ENCODE data around the gene HCN4. TPM values are rescaled to one million over a fixed set of nuclear protein-coding genes. Genes with fewer than 3 reads are reported as not detected.

HCN4 gene
- total RNA-seq, 1 experiment from 2014 or later = 0.29 TPM

- Mint-ChIP-seq H3K27ac (ENCODE audit: unreplicated experiment) (no peak overlapping the region), H3K27me3 (ENCODE audit: insufficient read depth, unreplicated experiment) (peaks cover 24% of the 10 kb centered on the region), H3K36me3 (ENCODE audit: insufficient read depth, unreplicated experiment) (no peaks in the 10 kb centered on the region), H3K4me3 (ENCODE audit: unreplicated experiment) (no peak overlapping the region), H3K4me1 (ENCODE audit: low read depth, unreplicated experiment) (no peaks in the 10 kb centered on the region), H3K9me3 (ENCODE audit: unreplicated experiment) (no peaks in the 10 kb centered on the region)
- Histone ChIP-seq H3K9me3 (no peaks in the 10 kb centered on the region), H3K4me3 (ENCODE audit: low read depth, low read length) (no peak overlapping the region), H3K27me3 (replicated peaks; ENCODE audit: control insufficient read depth, insufficient read depth, low read length) (no peaks in the 10 kb centered on the region), H3K4me1 (no peaks in the 10 kb centered on the region), H3K36me3 (ENCODE audit: control insufficient read depth, insufficient read depth, low read length) (no peaks in the 10 kb centered on the region)
- ChIA-PET POLR2A (no interaction called here), CTCF (no interaction called here)
- no peak for DNase-seq
- TF ChIP-seq, protein P1, sequence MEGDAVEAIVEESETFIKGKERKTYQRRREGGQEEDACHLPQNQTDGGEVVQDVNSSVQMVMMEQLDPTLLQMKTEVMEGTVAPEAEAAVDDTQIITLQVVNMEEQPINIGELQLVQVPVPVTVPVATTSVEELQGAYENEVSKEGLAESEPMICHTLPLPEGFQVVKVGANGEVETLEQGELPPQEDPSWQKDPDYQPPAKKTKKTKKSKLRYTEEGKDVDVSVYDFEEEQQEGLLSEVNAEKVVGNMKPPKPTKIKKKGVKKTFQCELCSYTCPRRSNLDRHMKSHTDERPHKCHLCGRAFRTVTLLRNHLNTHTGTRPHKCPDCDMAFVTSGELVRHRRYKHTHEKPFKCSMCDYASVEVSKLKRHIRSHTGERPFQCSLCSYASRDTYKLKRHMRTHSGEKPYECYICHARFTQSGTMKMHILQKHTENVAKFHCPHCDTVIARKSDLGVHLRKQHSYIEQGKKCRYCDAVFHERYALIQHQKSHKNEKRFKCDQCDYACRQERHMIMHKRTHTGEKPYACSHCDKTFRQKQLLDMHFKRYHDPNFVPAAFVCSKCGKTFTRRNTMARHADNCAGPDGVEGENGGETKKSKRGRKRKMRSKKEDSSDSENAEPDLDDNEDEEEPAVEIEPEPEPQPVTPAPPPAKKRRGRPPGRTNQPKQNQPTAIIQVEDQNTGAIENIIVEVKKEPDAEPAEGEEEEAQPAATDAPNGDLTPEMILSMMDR (IDR thresholded peaks at IDR 0.05; ENCODE audit: insufficient read depth in 1 of 2, low read depth in 1 of 2, low read length in 1 of 2, severe bottlenecking in 1 of 2, unreplicated experiment in 1 of 2) = no peak
- intact Hi-C loops (cut with micrococcal nuclease; ENCODE audit: unreplicated experiment) = no loop called here
- no TSS peak for BruUV-seq (replicated peaks)
Measured at GRCh38 chr15:73317651-73318462, 50.9 kb downstream of the HCN4 start.

GRCh38 chr15:73313861-73314260 lies 54.9 kb downstream of the HCN4 start:
- Histone ChIP-seq H3K36me3 (ENCODE audit: control insufficient read depth, insufficient read depth, low read length) (no peaks in the 10 kb centered on the region), H3K27me3 (replicated peaks; ENCODE audit: control insufficient read depth, insufficient read depth, low read length) (no peaks in the 10 kb centered on the region), H3K9me3 (no peaks in the 10 kb centered on the region), H3K4me3 (ENCODE audit: low read depth, low read length) (no peak overlapping the region), H3K4me1 (no peaks in the 10 kb centered on the region)
- intact Hi-C loops (cut with micrococcal nuclease; ENCODE audit: unreplicated experiment) = no loop called here
- Mint-ChIP-seq H3K27ac (ENCODE audit: unreplicated experiment) (no peak overlapping the region), H3K4me3 (ENCODE audit: unreplicated experiment) (no peak overlapping the region), H3K27me3 (ENCODE audit: insufficient read depth, unreplicated experiment) (peaks cover 18% of the 10 kb centered on the region), H3K4me1 (ENCODE audit: low read depth, unreplicated experiment) (no peaks in the 10 kb centered on the region), H3K9me3 (ENCODE audit: unreplicated experiment) (no peaks in the 10 kb centered on the region), H3K36me3 (ENCODE audit: insufficient read depth, unreplicated experiment) (no peaks in the 10 kb centered on the region)
- BruUV-seq (replicated peaks) = no TSS peak
- POLR2A ChIA-PET = no interaction called here
- TF ChIP-seq, protein P1 (IDR thresholded peaks at IDR 0.05; ENCODE audit: insufficient read depth in 1 of 2, low read depth in 1 of 2, low read length in 1 of 2, severe bottlenecking in 1 of 2, unreplicated experiment in 1 of 2) = no peak
- CTCF ChIA-PET = no interaction called here
- no peak for DNase-seq

GRCh38 chr15:73308305-73308704 lies 60.5 kb downstream of the HCN4 start:
- TF ChIP-seq, protein P1 (IDR thresholded peaks at IDR 0.05; ENCODE audit: insufficient read depth in 1 of 2, low read depth in 1 of 2, low read length in 1 of 2, severe bottlenecking in 1 of 2, unreplicated experiment in 1 of 2) = no peak
- no peaks in the 10 kb centered on the region for H3K9me3 Mint-ChIP-seq (ENCODE audit: unreplicated experiment)
- H3K27me3 Mint-ChIP-seq (ENCODE audit: insufficient read depth, unreplicated experiment) = no peaks in the 10 kb centered on the region
- H3K36me3 Mint-ChIP-seq (ENCODE audit: insufficient read depth, unreplicated experiment) = no peaks in the 10 kb centered on the region
- no peak for DNase-seq
- ChIA-PET CTCF (no interaction called here), POLR2A (no interaction called here)
- Histone ChIP-seq H3K4me1 (no peaks in the 10 kb centered on the region), H3K36me3 (ENCODE audit: control insufficient read depth, insufficient read depth, low read length) (no peaks in the 10 kb centered on the region), H3K4me3 (ENCODE audit: low read depth, low read length) (no peak overlapping the region), H3K27me3 (replicated peaks; ENCODE audit: control insufficient read depth, insufficient read depth, low read length) (no peaks in the 10 kb centered on the region), H3K9me3 (no peaks in the 10 kb centered on the region)
- no peaks in the 10 kb centered on the region for H3K4me1 Mint-ChIP-seq (ENCODE audit: low read depth, unreplicated experiment)
- H3K4me3 Mint-ChIP-seq (ENCODE audit: unreplicated experiment) = no peak overlapping the region
- no TSS peak for BruUV-seq (replicated peaks)
- intact Hi-C loops (cut with micrococcal nuclease; ENCODE audit: unreplicated experiment) = loop anchor here (5.0 kb wide), 1 partner anchor 244 kb away; no protein-coding TSS in a partner anchor
- no peak overlapping the region for H3K27ac Mint-ChIP-seq (ENCODE audit: unreplicated experiment)
